GM12878 (cell line): ENCODE results near the gene IL20RA. TPM values are rescaled to one million over a fixed set of nuclear protein-coding genes. Genes with fewer than 3 reads are reported as not detected.

Source experiments
- ATAC-seq: fragments of 200-7000 bp; cut with Tn5 transposase; 3 replicates; pipeline ENCODE4 v1.9.1; 2020; ENCODE audit warnings: mild to moderate bottlenecking, moderate library complexity
- BruUV-seq: library from RNA; stranded (reverse); fragments of 400-500 nt; replicated peaks from 2 replicates; lab custom pipeline; 2021; lab: Mats Ljungman, UMichigan
- CTCF ChIA-PET: fragments of 300-600 bp; sonication (Branson Sonifier 250); formaldehyde crosslinking; extraction: SDS; loops from one replicate; lab custom pipeline; 2021; ENCODE audit warnings: inconsistent platforms; lab: Yijun Ruan, JAX
- POLR2A ChIA-PET: fragments of 350-600 bp; formaldehyde crosslinking; extraction: SDS; loops from one replicate; lab custom pipeline; 2021; ENCODE audit warnings: inconsistent platforms; lab: Charles Lee
- RAD21 ChIA-PET: fragments of 300-600 bp; sonication (Branson Sonifier 250); formaldehyde crosslinking; loops from one replicate; lab custom pipeline; 2023; ENCODE audit warnings: antibody characterized with exemption; ENCODE audit not compliant: unreplicated experiment; lab: Charles Lee
- SMC1A ChIA-PET: fragments of 300-600 bp; sonication (Branson Sonifier 250); formaldehyde crosslinking; loops from one replicate; lab custom pipeline; 2023; ENCODE audit not compliant: unreplicated experiment, uncharacterized antibody; lab: Charles Lee
- DNase-seq: peaks from one replicate; pipeline ENCODE4 v3.0.0-alpha.2; 2011; ENCODE audit warnings: low read depth, low spot score
- FAIRE-seq: peaks from 3 replicates; lab custom pipeline; 2011; peaks lifted over from hg19 to GRCh38; lab: Jason Lieb, UNC
- H2AFZ ChIP-seq: 2 replicates; pipeline ENCODE4 v1.6.0; 2011; ENCODE audit warnings: low read depth, low read length, control low read depth; ENCODE audit not compliant: control insufficient read depth
- H3K27ac ChIP-seq: 2 replicates; pipeline ENCODE4 v1.5.1; 2011; ENCODE audit warnings: control low read depth; ENCODE audit not compliant: control insufficient read depth, insufficient read depth
- H3K27me3 ChIP-seq, 2 experiments: replicated peaks in 1 of 2; 2 replicates each; pipeline versions ENCODE4 v1.6.0 to v1.6.1; 2011; ENCODE audit warnings: low read length in 1 of 2; ENCODE audit not compliant: control insufficient read depth in 2 of 2, insufficient read depth in 2 of 2
- H3K36me3 ChIP-seq, 2 experiments: 2 replicates each; pipeline ENCODE4 v1.5.1; 2011; ENCODE audit warnings: low read length in 1 of 2; ENCODE audit not compliant: control insufficient read depth in 2 of 2, insufficient read depth in 2 of 2
- H3K4me1 ChIP-seq: 2 replicates; pipeline ENCODE4 v1.6.1; 2011; ENCODE audit warnings: mild to moderate bottlenecking, low read length, moderate library complexity, mixed read lengths; ENCODE audit not compliant: control insufficient read depth, insufficient read depth
- H3K4me2 ChIP-seq: 2 replicates; pipeline ENCODE4 v1.6.0; 2011; ENCODE audit warnings: control low read depth; ENCODE audit not compliant: control insufficient read depth, insufficient read depth
- H3K4me3 ChIP-seq: fragments of 200-600 bp; sonication (generic); 2 replicates; pipeline ENCODE4 v1.5.1; 2016
- H3K79me2 ChIP-seq: 2 replicates; pipeline ENCODE4 v1.6.0; 2011; ENCODE audit warnings: low read length; ENCODE audit not compliant: control insufficient read depth, insufficient read depth
- H3K9ac ChIP-seq: 2 replicates; pipeline ENCODE4 v1.8.0; 2011; ENCODE audit warnings: low read length, control low read depth, mixed read lengths; ENCODE audit not compliant: control insufficient read depth, insufficient read depth
- H3K9me3 ChIP-seq: replicated peaks from 3 replicates; pipeline ENCODE4 v1.5.1; 2011; ENCODE audit warnings: mild to moderate bottlenecking, low read length; ENCODE audit not compliant: control insufficient read depth, insufficient read depth
- H4K20me1 ChIP-seq: 2 replicates; pipeline ENCODE4 v1.6.0; 2011; ENCODE audit not compliant: control insufficient read depth, insufficient read depth
- CBX3 ChIP-seq: fragments of 200-600 bp; sonication (generic); IDR thresholded peaks from 2 replicates; pipeline ENCODE4 v1.6.1; 2016; ENCODE audit warnings: low read depth, borderline replicate concordance
- CBX5 ChIP-seq: sonication (generic); IDR thresholded peaks from 2 replicates; pipeline ENCODE4 v1.6.1; 2016; ENCODE audit warnings: low read depth, moderate library complexity, mild to moderate bottlenecking, inconsistent platforms
- HCFC1 ChIP-seq: fragments of 150-350 bp; IDR thresholded peaks from 2 replicates; pipeline ENCODE4 v1.6.1; 2014; ENCODE audit warnings: low read length
- HDAC2 ChIP-seq: fragments of 200-600 bp; sonication (generic); IDR thresholded peaks from 2 replicates; pipeline ENCODE4 v1.6.1; 2017
- HDAC6 ChIP-seq: fragments of 200-600 bp; sonication (generic); IDR thresholded peaks from one replicate; pipeline ENCODE4 v1.8.0; 2017; ENCODE audit warnings: antibody characterized with exemption; ENCODE audit not compliant: unreplicated experiment
- WRNIP1 ChIP-seq: IDR thresholded peaks from 2 replicates; pipeline ENCODE4 v1.6.1; 2011; ENCODE audit warnings: low read depth, low read length, improper control_type of control experiment, borderline replicate concordance
- ZNF24 ChIP-seq: fragments of 450-650 bp; IDR thresholded peaks from 2 replicates; pipeline ENCODE4 v1.6.1; 2017; ENCODE audit warnings: antibody characterized with exemption, mild to moderate bottlenecking
- WGBS: methylation state at CpG from one replicate; pipeline ENCODE4 v1.1.6; 2016; ENCODE audit warnings: low lambda C conversion rate; ENCODE audit not compliant: insufficient replicate concordance, insufficient coverage; ENCODE audit errors: missing lambda C conversion rate; 5-methylcytosine and 5-hydroxymethylcytosine counted together
- in situ Hi-C: fragments of 300-500 bp; cut with MboI; formaldehyde crosslinking; loops from 9 replicates; pipeline ENCODE4 v1.14.3; 2018; ENCODE audit warnings: mixed read lengths
- intact Hi-C: fragments of 100-400 bp; cut with micrococcal nuclease; formaldehyde crosslinking; loops from one replicate; pipeline ENCODE4 v1.14.2; 2022; ENCODE audit not compliant: unreplicated experiment
- polyA plus RNA-seq, 11 experiments: library from polyadenylated mRNA; depleted of rRNA in 4 of 11; unstranded in 6 of 11; stranded (reverse) in 5 of 11; fragments of >200 nt; fragmentation: Nextera tagmentation in 4 of 11; fragmentation: Illumina TruSeq in 1 of 11; extraction: Ambion mirVana in 4 of 11; extraction: Trizol in 1 of 11; gene quantifications; 1 replicate in 1 of 11; 2 replicates in 10 of 11; pipeline versions ENCODE4 v1.2.1 to v1.2.3, GENCODE V29; 2011 to 2016; ENCODE audit warnings: inconsistent platforms in 2 of 11, missing spikeins in 2 of 11, low read depth in 1 of 11
- total RNA-seq, 4 experiments: library from RNA; depleted of rRNA in 3 of 4; stranded (reverse); fragments of >200 nt in 3 of 4; fragmentation: Illumina TruSeq in 1 of 4; extraction: Trizol in 1 of 4; gene quantifications; 2 replicates each; pipeline versions ENCODE4 v1.2.1 to v1.2.3, GENCODE V29; 2013 to 2021
- TF ChIP-seq, protein P1 (sequence below): fragments of 450-650 bp; IDR thresholded peaks from 2 replicates; pipeline ENCODE4 v1.6.1; 2017; ENCODE audit warnings: borderline replicate concordance

IL20RA gene
- total and polyA plus RNA-seq, 10 of the 15 experiments (the other 5 are each of a cell fraction or from before 2014, with no cell fraction given) = 0.02 to 0.16 (median 0.09) TPM; not detected in 3

DNA sequence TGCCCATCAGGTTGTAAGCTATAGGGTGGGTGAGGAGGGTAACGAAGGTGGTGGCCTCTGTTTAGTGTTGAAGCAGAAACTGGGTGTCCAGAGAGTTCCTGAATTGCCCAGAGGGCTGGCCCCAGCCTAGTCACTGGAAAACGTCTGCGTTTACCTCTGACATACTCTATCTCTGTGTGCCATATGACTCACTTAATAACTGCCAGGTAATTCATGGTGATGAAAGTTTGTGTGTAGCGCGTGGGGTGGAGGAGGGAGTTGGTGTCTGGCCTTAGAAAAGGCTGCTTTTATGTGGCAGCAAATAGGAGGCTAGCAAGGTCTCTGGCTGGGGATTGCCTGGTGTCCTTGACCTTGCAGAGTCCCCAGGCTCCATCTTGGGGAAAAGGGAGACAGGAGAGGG, 75.3 kb downstream of the IL20RA start:
- 59% methylated on average over 5 of the region's 5 CpGs for WGBS

DNA sequence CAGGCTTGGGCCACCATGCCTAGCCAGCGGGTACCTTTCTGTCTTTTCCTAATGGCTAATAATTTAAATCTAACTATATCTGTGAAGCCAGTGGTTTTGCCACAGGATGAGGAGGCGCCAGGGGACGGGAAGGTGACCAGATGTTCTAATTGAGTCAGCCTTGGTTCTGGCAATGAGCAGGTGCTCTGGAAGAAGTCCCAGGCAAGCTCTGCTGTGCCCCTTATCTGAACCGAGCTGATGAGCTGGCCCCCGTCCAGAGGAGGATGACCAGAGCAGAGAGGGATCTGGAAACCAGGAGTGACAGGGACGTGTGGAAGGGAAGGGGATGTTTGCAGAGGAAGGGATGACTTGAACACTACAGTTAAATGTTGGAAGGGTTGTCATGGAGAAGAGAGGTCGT, 75.9 kb downstream of the IL20RA start:
- no peaks in the 10 kb centered on the region for H3K4me1 ChIP-seq
- POLR2A ChIA-PET = no interaction called here
- H3K27ac ChIP-seq = no peak overlapping the region
- H3K4me2 ChIP-seq = no peak overlapping the region
- TF ChIP-seq ZNF24 (no peak), HDAC6 (no peak), HCFC1 (no peak), CBX5 (no peak), CBX3 (no peak)
- TF ChIP-seq, protein P1, sequence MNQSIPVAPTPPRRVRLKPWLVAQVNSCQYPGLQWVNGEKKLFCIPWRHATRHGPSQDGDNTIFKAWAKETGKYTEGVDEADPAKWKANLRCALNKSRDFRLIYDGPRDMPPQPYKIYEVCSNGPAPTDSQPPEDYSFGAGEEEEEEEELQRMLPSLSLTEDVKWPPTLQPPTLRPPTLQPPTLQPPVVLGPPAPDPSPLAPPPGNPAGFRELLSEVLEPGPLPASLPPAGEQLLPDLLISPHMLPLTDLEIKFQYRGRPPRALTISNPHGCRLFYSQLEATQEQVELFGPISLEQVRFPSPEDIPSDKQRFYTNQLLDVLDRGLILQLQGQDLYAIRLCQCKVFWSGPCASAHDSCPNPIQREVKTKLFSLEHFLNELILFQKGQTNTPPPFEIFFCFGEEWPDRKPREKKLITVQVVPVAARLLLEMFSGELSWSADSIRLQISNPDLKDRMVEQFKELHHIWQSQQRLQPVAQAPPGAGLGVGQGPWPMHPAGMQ = no peak
- intact Hi-C loops (loop anchor here (1.0 to 5.0 kb wide), 5 partner anchors 108 to 672 kb away; no protein-coding TSS in a partner anchor), in situ Hi-C loops (no loop called here)
- FAIRE-seq = no peak
- H3K79me2 ChIP-seq = no peaks in the 10 kb centered on the region
- SMC1A ChIA-PET = interaction anchor here (0.6 to 1.5 kb wide), 8 partner anchors 23 to 666 kb away, joined by 3 to 6 read pairs (median 3); no protein-coding TSS in a partner anchor
- no peaks in the 10 kb centered on the region for H3K9me3 ChIP-seq
- no peak overlapping the region for H2AFZ ChIP-seq
- no peak for DNase-seq
- no peaks in the 10 kb centered on the region for H3K27me3 ChIP-seq
- no TSS peak for BruUV-seq
- WGBS = 39% methylated on average over 7 of the region's 7 CpGs
- ATAC-seq = no peak
- RAD21 ChIA-PET = interaction anchor here (1.0 to 1.3 kb wide), 2 partner anchors 108 to 125 kb away, joined by 3 read pairs; no protein-coding TSS in a partner anchor
- CTCF ChIA-PET = interaction anchor here (0.6 to 1.6 kb wide), 14 partner anchors 12 to 1323 kb away, joined by 3 to 5 read pairs (median 3); no protein-coding TSS in a partner anchor
- H3K9ac ChIP-seq = no peak overlapping the region
- H3K4me3 ChIP-seq = no peak overlapping the region
- no peaks in the 10 kb centered on the region for H4K20me1 ChIP-seq
- no peaks in the 10 kb centered on the region for H3K36me3 ChIP-seq

More for the DNA sequence above, 75.3 kb downstream of the IL20RA start:
- Histone ChIP-seq H3K4me2 (no peak overlapping the region), H3K27me3 (no peaks in the 10 kb centered on the region), H3K9ac (no peak overlapping the region)
- SMC1A ChIA-PET = interaction anchor here (1.2 kb wide), 1 partner anchor 125 kb away, joined by 5 read pairs; no protein-coding TSS in a partner anchor
- in situ Hi-C loops = no loop called here
- no TSS peak for BruUV-seq
- POLR2A ChIA-PET = interaction anchor here (0.5 kb wide), 1 partner anchor 345 kb away, joined by 4 read pairs; no protein-coding TSS in a partner anchor
- CTCF ChIA-PET = interaction anchor here (1.2 to 1.6 kb wide), 4 partner anchors 10 to 373 kb away, joined by 3 to 4 read pairs (median 3); no protein-coding TSS in a partner anchor
- TF ChIP-seq WRNIP1 (no peak), HDAC2 (no peak)
- TF ChIP-seq, all 136 proteins: peak for 0
- no peak overlapping the region for H2AFZ ChIP-seq
- no peaks in the 10 kb centered on the region for H3K9me3 ChIP-seq
- RAD21 ChIA-PET = interaction anchor here (1.3 kb wide), 1 partner anchor 125 kb away, joined by 3 read pairs; no protein-coding TSS in a partner anchor
- no peak overlapping the region for H3K4me3 ChIP-seq
- ATAC-seq (no peak), DNase-seq (no peak), FAIRE-seq (no peak)
- H3K79me2 ChIP-seq = no peaks in the 10 kb centered on the region
- H3K4me1 ChIP-seq = no peaks in the 10 kb centered on the region
- H4K20me1 ChIP-seq = no peaks in the 10 kb centered on the region
- H3K27ac ChIP-seq = no peak overlapping the region
- H3K36me3 ChIP-seq = no peaks in the 10 kb centered on the region
- intact Hi-C loops = loop anchor here (2.0 to 5.0 kb wide), 2 partner anchors 107 to 343 kb away; no protein-coding TSS in a partner anchor
